Muscle of back (tissue), 11 donors: Measurements from ENCODE around the gene DPM1. TPM values are rescaled to one million over a fixed set of nuclear protein-coding genes. Genes with fewer than 3 reads are reported as not detected.
"Not testable (repeated sequence)": the region's sequence is repeated elsewhere in the genome, so short reads cannot be mapped to it uniquely, and the experiment has no call there.

Experiments
- DNase-seq, 3 donors: peaks; one replicate each; pipeline versions ENCODE4 v3.0.0 to v3.0.0-alpha.2; 2013
- polyA plus RNA-seq, 10 donors: library from polyadenylated mRNA; unstranded; fragments of 120-200 nt; gene quantifications; one replicate each; pipeline ENCODE4 v1.2.1, GENCODE V29; 2013; ENCODE audit not compliant: insufficient read length in 10 of 10

The DPM1 gene
- polyA plus RNA-seq, 10 donors = 44.4 to 50.5 (median 47.6) TPM

- DNase-seq = peak; percentile 49 to 64 (median 50)
These were observed 22.8 kb upstream of the DPM1 start for GRCh38 chr20:50980851-50981713.

DNA sequence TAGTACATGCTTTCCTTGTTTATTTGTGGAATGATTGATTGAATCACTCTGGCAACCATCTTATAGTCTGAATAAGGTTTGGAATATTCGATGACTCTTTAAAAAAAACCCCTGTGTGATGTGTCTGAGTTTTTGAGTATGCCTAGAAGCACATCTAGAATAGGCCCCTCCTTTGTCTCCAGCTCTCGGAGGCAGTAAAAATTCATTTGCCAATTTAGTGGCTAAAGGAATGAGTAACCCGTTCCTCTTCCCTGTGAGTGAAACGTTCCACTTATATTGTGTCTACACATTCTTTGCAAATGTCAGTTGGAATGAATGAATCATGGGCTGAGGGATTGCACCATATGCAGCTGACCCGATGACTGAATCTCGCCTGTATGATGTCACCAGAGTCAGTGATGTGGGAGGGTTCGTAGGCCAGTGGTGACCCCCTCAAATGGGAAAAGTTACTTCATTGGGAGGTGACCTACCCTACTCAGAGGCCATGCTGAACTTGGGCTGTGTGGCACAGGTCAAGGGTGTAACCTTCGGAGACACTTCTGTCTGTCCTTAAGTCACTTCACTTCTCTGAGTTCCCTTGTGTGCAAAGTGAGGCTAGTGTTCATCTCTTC lies 21.8 kb upstream of the DPM1 start:
- peak in 1 of 3 donors; percentile 95 for DNase-seq

DNA sequence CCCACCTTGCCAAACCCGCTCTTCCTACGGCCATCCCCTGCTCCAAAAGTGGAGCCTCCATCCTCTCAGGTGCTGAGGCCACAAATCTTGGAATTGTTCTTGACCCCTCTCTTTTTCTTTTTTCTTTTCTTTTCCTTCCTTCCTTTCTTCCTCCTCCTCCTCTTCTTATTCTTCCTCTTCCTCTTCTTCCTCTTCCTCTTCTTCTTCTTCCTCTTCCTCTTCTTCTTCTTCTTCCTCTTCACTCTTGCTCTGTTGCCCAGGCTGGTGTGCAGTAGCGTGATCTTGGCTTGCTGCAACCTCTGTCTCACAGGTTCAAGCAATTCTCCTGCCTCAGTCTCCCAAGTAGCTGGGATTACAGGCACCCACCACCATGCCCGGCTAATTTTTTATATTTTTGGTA lies 20.2 kb upstream of the DPM1 start:
- DNase-seq = not testable (repeated sequence)

DNA sequence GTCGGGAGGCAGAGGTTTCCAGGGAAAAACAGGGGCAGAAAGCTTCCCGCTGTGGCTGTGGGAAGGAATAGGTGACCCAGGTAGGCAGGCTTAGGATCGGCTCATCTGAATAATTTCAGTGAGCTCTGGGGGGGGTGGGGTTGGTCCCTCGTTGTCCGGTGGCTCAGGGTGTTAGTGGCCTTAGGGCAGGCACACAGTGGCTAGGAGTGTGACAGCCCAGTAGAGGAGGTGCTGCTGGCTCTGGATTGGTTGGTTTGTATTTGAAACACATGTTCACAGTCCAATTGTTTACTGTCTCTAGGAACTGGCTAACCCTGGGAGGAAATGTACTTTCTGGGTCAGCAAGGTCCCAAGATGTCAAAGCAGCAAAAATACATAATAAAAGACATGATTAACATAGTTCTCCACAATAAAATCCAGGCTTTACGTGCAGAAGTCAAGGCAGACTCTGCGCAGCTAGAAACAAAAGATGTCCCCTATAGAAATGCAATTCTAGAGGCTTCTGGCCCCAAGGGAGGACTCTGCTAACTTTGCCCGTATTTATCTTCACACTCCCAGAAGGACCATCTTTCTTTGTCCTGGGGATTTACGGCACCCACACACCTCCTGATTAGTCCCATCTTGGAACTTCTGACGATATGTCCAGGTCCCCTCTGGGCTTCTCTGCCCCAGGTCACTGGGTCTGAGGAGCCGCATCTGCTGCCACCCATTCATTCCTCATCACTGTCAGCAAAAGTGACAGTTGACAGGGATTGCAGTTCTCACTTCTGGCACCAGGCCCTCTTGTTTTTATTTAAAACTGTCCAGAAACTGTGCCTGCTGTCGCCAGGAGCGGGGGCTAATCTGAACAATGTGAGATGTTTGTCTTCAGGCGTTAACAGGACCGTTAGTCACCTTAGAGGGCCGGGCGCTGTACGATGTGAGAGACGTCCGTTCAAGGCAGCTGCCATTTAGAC lies 19.0 kb upstream of the DPM1 start:
- DNase-seq = no peak

- DNase-seq = no peak
These were observed 17.5 kb upstream of the DPM1 start for GRCh38 chr20:50975701-50976330.

- DNase-seq = no peak
These were observed 11.6 kb upstream of the DPM1 start for GRCh38 chr20:50969912-50970311.

DNA sequence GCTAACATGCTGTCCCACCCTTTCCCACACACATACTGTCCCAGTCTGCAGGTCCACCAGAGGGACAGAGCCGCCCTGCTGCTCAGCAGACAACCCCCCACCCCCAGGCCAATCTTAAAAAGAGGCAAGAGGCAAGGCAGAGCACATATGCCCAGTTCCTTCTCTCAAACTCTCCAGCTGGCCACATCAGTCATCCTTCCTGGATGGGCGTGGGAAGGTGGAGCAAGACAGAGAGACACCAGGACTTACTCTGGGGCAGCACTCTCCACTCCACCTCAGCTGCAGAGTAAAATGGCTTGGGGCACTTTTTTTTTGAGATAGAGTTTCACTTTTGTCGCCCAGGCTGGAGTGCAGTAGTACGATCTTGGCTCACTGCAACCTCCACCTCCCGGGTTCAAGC lies 11.1 kb upstream of the DPM1 start:
- DNase-seq = no peak

- DNase-seq = no peak
These were observed 10.0 kb upstream of the DPM1 start for GRCh38 chr20:50968289-50968688.

DNA sequence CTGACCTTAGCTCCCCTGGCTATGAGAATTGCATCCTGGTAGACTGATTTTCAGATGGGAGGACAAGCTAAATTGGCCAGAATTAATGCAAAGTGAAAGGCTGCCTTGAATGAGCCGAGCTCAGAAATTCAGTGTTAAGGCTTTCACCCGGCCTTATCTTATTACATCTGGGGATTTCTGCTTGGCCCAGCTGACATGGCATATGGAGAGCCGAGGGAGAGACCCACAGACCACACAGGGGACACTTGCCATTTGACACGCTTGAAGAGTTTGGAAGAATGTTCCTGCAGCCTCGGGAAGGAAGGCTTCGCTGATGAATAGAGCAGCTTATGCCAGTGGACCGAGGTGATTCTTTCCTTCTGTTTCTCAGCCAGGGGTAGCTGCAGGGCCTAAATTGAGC lies 9.3 kb upstream of the DPM1 start:
- no peak for DNase-seq

GRCh38 chr20:50959543-50960126 lies 1.3 kb upstream of the DPM1 start:
- no peak for DNase-seq

DNA sequence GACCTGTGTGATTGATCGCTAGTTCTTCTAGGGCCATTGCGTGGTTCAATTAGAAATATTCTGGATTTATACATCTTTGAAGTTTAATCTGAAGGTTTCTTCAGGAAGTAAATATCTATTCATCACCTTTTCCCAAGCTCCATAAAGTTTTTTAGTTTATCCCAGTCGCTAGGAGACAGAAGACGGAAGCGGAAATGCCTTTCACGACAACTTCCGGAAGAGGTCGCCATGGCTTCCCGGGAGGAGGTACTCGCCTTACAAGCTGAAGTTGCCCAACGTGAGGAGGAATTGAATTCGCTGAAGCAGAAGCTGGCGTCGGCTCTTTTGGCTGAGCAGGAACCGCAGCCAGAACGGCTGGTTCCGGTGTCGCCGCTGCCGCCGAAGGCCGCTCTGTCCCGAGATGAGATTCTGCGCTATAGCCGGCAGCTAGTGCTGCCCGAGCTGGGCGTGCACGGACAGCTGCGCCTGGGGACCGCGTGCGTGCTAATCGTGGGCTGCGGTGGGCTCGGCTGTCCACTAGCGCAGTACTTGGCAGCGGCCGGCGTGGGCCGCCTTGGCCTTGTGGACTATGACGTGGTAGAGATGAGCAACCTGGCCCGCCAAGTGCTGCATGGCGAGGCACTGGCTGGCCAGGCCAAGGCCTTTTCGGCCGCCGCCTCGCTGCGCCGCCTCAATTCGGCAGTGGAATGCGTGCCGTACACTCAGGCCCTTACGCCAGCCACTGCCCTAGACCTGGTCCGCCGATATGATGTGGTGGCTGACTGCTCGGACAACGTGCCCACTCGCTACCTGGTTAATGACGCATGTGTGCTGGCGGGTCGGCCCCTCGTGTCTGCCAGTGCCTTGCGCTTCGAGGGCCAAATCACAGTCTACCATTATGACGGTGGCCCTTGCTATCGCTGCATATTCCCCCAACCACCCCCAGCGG lies 547 bp upstream of the DPM1 start, which contains the start of gene MOCS3:
Gene MOCS3, plus strand, starts transcription at position 204 of the 928 bp plus-strand sequence. Its CDS starts 25 bp downstream, at position 229.
- peak; percentile 93 to 97 (median 93) for DNase-seq

DNA sequence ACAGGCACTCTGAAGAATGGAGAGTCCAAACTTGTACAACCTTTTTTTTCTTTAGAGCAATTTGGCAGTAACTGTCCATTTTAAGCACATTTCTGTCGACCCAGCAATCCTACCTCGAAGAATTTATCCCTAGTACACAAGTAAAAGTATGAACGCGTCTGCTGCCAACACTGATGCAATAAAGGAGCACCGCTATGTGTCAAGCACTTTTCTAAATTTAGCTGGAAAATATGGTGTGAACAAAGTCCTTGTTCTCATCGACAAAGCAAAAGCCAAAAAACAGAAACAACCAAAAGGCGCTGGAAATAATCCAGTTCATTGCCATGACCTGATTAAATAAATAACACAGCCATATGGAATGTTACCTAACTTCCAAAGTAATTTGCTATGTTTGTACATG lies 1.1 kb downstream of the DPM1 start:
- DNase-seq = peak in 1 of 3 donors; percentile 8

- DNase-seq = no peak
These were observed 4.5 kb downstream of the DPM1 start for GRCh38 chr20:50953821-50954220.

GRCh38 chr20:50953196-50953595 lies 5.1 kb downstream of the DPM1 start:
- no peak for DNase-seq

DNA sequence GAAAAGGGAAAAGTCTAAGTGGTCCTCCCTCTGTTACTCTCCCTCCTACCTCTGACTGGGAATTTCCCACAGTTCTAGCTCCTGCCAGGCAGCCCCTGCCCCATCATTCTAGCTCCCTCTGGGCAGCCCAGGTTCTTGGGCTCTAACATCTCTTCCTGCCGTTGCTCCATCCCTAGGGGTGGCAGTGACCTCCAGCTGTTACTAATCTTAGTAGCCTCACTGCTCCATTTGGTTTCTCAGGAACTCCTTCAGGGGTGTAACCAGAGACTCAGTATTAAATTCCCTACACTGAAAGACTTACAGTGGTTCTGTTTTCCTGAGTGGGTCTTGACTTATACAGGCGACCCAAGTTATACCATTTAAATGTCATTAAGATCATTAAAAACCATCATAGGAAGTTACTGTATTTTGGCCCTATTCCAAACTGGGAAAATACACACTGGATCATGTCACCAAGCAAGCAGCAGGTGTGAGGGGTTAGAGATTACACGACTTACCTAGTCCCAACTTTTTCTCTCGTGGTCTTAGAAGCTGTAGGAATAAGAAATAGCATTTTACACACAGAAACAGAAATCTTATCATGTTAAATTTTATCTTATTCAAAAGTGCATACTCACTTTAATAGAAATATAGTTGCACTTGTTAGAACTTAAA lies 10.1 kb downstream of the DPM1 start:
- DNase-seq = no peak

GRCh38 chr20:50943069-50943468 lies 15.3 kb downstream of the DPM1 start:
- no peak for DNase-seq

- DNase-seq = no peak
These were observed 24.7 kb downstream of the DPM1 start for GRCh38 chr20:50933589-50933988.

- DNase-seq = peak in 1 of 3 donors; percentile 30
These were observed 25.5 kb downstream of the DPM1 start for GRCh38 chr20:50932691-50933280.

DNA sequence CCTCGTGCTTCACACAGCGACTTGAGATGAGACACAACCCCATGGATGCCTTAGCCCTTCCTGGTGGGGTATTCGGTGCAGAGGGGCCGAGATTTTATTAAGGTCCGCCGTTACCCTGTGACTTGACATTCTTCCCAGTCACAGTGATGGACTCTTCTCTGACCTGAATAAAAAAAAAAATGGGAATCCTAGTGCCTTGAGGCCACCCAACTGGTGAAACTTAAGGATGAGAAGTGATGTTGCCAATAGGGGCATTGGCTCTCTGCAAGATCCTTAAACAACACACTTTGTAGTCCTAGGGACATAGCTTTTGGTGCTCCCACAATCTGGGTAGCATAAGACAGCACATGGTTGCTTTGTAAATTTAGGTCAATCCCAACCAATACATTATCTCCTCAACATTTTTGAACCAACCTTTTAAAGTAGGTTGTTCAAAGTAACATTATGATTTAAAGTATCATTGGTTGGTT lies 26.3 kb downstream of the DPM1 start:
- DNase-seq = peak in 2 of 3 donors; percentile 4 to 20
